ENCODE data around the gene ENAM.
"Not testable (repeated sequence)": the region's sequence is repeated elsewhere in the genome, so short reads cannot be mapped to it uniquely, and the experiment has no call there.

Gene ENAM

DNA sequence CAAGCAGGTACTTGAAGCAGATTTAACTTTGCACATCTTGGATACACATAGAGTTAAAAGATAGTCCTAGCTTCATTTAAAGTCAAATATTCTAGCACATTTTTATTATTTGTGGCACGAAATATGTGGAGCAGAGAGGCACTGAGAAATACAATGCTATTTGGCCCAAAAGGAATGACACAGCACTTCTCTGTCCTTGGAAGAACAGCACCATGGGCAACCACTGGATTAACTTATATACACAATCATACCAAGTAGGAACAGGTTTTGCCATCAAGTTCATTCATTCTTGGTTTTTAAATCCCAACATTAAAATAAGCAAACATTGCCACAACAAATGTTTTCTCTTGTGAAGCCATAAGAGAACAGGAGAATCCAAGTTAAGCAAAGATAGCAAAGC lies 924 bp upstream of the ENAM start:
- DNase-seq, result no peak

DNA sequence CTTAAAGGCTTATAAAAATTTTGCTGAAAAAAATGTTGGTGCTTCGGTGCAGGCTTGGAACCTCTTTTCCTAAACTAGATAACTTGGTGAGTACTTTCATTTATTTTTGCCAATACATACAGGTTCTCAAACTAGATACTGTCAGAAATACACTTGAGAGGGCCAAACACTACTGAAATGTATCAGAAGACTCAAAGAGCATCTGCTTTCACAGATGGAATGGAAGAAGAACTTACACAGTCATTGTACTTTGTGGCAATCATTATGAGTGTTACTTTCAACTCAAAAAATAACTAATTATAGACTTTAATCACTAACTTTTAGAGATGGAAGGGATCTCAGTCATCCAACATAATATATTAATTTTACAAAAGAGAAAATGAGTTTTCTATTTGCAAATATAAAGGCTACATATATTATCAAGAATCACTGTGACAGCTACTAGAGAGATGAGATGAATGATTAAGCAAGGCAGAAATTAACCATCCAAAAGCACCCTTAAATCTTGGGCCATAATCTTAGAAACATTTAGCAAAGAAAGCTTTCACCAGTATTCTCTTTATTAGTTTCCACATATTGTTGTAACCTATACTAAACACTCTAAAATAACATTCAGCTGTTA lies 1.0 kb downstream of the ENAM start:
- DNase-seq, result no peak

DNA sequence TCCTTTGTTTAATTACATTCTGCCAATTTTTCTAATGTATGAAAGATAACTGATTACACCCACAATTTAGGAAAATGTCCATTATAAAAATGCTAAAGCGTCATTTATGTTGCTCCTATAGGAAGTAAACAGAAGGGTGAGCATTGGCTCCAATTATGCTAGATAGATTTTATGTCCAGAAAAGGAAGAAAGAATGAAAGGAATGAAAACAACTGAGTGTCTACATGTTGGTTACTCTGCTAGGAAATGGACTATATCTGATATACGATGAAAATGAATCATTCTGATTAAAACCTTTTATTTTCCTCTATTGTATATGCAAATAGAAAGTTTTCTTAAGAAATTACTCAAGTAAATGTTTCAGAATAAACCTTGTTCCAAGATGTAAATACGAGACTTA lies 1.6 kb downstream of the ENAM start:
- no peak for DNase-seq

DNA sequence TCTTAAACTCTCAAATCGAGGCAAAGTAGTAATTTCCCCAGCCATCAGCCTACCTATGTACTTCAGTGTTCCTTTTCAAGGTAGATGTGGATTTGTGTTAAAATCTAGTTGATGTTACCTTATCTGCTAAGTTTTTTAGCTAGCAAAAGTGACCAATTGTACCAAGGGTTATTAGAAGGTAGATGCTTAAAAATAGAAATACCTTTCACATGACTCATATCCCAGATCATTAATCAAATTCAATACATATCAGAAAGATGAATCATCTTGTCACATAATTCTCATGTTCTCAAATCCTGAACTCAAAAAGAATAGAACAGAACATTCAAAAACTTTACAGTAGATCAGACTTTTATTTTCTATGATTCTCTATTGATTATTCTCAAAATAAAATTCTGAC lies 3.5 kb downstream of the ENAM start:
- DNase-seq, result no peak

DNA sequence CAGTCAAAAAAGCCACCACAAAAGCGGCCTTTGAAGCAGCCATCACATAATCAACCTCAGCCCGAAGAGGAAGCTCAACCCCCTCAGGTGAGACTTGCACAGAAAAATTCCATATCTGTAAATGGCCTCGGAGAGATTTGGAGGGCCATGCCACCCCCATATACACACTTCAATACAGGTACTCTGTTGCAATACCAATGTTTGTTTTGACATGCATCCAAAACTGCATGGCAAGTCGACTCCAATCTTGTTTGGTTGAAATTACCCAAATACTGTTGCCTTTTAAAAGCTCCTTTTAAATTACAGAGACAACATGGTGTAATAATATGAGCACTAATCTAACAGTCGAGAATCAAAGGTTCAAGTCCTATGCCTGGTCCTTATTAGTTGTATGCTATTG lies 5.9 kb downstream of the ENAM start:
- no peak for DNase-seq

DNA sequence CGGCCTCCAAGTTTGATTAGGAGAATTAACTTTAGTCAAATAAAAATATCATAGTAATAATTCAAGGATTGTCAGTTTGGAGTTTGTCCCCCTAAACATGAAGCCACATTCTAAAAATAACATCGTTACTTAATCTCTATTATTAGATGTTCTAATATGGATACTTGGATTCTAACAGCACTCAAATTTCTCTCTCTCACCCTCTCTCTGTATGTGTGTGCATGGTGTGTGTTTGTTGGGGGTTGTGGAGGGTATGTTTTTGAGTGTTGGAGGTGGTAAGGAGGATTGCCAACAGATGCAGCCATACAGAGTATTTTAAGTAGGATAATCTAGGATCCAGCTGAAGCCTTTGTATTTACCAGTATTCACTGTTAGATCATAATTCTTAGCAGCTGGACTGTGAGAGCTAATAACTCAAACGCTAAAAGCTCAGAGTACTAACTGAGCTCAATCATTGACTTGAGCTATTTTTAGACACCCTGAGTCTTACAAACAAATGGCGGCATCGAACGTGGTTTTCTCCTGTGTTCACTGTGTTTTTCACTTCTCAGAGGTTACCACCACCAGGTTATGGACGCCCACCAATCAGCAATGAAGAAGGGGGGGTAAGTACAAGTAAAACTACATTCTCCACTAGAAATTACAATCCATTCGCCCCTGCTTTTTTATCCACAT lies 8.8 kb downstream of the ENAM start:
- DNase-seq, result no peak

DNA sequence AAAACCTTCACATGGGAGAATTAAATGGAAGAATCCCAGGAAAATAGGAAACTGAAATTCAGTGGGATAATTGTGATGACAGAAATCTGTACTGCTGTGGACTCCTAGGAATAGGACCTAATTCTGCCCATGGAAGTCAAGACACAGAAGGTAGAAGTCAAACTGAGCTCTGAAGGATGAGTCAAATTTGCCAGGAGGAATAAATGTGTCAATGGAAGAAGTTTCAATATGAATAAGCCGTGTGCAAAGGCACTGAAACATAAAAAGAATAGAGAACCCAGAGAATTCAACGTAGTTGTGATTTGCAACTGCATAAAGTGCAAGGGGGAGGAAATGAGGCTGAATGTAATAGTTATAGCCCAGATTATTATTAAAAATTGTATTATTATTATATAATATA lies 11.6 kb downstream of the ENAM start:
- DNase-seq, result no peak

DNA sequence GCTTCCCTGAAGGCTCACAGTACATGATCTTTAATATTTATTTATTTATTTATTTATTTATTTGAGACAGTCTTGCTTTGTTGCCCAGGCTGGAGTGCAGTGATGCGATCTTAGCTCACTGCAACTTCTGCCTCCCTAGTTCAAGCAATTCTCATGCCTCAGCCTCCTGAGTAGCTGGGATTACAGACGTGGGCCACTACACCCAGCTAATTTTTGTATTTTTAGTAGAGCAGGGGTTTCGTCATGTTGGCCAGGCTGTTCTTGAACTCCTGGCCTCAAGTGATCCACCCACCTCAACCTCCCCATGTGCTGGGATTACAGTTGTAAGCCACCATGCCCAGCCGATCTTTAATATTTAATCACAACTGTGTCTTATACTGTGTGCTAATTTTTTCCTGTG lies 22.2 kb downstream of the ENAM start:
- DNase-seq, result not testable (repeated sequence)

DNA sequence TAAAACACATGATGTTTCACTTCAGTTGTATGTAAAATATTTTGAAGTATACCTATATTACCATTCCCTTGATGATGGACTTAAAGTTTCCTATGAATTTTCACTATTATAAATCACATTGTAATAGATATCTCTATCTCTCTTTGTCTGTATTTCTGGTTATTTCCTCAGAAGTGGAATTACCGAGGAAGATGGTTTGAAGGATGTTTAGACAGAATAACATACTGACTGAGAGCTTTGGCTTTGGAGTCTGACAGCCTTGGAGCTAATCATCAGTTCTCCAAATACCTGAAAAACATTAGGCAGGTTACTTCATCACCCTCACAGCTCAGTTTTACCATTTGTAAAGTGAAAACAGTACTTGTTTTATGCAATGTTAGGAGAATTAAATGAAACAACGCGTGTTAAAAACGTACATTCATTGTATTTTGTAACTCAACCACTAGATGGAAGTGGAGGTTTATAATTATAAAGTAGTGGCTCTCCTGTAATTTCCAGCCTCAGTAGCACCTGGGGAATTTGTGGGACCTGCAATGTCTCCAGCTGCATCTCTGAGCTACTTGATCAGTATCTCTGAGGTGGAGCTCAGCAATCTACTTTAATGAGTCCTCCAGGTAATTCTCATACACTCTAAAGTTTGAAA lies 23.4 kb downstream of the ENAM start:
- DNase-seq, result peak; percentile 4

DNA sequence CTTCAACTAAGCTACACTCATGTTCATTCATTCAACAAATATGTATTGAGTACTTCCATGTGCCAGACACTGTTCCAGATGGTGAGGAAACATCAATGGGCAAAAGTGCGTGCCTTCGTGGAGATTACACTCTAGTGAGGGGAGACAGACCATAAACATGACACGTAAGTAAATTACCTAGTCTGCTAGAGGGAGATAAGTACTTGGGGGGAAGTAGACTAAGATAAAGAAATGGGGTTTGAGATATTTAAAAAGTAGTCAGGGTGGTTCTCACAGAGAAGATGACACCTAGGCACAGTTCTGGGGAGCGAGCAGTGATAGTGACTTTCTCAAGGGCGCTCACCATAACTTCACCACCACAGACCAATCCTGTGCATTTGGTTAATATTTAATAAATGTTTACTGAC lies 26.1 kb downstream of the ENAM start:
- DNase-seq, result no peak

DNA sequence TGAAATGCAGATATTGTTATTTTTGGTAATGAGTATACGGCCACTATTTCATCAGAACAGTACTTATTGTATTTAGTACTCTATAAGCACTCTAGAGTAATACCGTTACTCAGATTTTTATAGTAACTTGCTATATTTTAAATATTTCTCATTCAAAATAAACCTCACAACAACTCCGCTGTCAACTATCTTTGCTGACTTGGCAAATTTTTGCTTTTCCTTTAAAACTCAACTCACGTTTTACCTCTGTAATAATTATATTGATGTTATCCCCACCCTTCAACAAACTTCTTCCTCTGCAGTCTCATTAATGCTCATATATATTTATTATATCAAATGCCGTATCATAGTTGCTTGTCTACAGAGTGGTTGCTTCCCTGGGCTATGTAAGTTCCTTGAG lies 28.8 kb downstream of the ENAM start:
- no peak for DNase-seq

DNA sequence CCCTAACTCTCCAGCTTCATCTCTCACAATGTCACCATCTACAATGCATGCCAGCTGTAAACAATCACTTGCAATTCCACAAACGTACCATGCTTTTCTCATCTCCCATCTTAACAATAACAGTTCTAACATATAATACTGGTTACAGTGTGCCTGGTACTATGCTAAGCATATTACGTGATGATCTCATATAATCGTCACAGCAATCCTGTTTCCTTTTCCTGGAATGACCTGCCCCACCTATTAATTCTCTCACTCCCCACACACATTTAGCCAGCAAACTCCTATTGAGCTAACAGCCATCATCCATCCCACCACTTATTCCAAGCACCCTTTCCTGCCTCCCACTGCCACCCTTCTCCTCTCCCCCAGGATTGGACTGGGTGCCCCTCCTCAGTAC lies 29.9 kb downstream of the ENAM start:
- DNase-seq, result no peak

DNA sequence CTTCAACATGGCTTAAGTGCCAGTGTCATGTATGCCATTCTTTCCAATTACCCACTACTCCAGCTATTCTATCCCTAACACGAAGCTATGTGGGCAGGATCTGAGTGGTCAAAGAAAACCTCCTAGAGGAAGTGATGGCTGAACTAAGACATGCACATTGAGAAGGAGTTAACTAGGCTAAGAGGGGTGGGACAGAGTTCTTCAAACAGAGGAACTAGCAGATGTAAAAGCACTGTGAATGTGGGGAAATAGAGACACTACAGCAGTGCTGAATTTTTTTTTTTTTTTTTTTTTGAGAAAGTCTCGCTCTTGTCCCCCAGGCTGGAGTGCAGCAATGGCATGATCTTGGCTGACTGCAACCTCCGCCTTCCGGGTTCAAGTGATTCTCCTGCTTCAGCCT lies 31.6 kb downstream of the ENAM start:
- DNase-seq, result peak; percentile 68

DNA sequence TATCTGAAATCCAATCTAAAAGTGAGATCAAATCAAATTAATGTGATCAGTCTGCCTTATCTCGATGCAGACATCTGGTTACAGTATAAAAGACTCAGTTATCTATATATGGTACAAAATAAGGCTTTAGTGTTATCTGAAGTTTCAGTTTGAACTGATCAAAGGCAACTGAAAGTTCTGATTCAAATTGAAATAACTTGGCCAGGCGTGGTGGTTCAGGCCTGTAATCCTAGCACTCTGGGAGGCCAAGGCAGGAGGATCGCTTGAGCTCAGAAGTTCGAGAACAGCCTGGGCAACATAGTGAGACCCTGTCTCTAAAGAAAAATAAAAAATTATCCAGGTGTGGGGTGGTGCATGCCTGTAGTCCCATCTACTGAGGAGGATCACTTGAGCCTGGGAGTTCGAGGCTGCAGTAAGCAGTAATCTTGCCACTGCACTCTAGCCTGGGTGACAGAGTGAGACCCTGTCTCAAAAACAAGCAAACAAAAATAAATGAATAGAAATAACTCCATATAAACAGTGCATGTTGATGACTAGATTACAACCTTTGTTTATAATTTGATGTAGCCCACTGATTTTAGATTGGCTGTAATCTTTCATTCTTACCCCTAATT lies 32.9 kb downstream of the ENAM start:
- DNase-seq, result not testable (repeated sequence)

DNA sequence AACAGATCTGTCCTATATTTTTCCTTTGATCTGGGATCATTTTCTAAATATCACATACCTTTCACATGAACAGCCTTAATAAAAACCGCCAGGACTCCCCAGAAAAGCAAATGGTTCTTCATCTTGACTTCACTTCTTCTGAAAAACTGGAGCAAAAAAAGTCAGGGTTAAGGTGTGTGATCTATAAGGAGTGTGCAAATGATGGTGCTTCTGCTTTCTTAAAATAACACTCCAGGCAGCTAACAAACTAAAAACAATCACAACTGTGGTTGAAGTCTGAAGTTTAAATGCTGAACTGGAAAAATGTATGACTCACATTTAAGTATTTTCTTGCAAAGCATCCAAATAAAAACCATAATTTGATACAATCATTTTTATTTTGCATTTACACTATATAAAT lies 37.8 kb downstream of the ENAM start, which contains the start of gene JCHAIN:
TSS of gene JCHAIN (minus strand) at position 140 of the 400 bp plus-strand sequence. CDS start at position 122, 18 bp downstream.
- DNase-seq, result no peak

DNA sequence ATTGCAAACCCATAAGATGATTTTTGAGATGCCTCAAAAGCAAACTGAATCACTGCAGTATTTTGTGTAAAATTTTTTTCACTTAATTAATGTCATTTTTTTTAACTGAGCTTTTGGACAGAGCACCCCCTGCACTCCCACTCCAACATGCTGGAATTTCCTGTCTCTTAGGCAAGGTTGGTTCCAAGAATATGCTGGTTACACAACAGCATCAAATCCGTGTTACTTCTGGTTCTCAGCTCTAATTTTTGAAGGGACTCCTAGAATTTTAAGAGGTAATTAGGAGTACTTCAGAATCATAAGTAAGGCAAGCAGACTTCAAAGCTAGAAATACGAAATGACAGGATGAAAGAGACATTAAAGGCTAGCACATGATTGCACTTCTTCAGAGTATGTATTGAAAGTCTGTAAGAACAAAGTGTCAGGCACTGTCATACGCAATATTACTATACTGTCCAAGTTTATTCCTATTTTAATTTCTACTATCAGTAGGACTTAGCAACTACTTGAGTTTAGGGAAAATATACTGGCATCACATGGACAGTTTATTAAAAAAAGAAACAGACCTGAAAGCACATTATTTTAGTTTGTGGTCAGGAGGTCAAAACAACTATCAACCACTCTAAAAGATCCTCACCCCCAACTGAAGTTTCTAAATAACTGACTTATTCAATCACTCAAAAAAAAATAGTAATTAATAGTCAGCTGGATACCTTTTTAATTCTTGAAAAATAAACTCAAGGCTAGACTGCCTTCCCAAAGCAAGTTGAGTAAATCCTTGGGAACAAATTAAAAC lies 39.4 kb downstream of the ENAM start:
- DNase-seq, result no peak

DNA sequence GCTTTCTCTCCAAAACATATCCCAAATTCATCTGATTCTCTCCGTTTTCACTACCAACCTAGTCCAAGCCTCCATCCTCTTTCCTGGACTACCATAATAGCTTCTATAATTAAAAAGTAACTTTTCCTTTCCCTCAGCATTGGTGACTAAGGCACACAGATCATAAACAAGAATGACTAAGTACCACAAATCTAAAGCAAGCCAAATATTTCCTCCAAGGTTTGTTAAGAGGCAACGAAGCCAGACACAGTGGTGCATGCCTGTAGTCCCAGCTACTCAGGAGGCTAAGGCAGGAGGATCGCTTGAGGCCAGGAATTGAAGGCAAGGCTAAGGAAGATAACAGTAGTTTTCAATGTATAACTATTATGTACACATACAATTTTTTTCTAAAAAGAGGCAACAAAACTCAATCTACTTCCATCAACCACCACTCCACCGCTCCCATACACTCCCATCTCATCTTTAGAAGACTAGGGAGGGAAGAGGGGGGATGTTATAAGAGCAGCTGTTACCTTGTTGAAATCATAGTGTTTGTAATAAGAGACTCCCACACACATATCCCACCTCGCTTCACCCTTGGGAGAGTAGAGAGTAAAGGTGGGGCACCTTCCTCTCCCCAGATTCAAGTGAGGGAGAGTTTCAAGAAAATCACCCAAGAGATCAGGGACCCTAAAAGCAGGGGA lies 41.9 kb downstream of the ENAM start:
- DNase-seq, result no peak

DNA sequence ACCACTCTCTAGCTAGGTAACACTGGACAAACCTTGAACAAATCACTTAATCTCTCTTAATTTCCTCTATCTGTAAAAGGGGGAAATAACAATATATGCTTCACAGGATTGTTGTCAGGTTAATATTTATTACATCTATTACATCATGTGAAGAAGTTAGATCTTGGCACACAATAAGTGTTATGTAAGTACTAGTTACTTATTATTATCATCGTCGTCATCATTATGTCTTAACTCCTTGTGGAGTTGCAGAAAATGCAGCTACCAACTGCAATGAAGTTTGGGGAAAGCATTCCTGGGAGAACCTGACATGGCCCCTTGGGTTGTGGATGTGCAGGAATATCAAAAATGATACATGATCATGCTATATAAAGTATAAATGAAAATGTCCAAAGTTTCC lies 42.5 kb downstream of the ENAM start:
- no peak for DNase-seq

DNA sequence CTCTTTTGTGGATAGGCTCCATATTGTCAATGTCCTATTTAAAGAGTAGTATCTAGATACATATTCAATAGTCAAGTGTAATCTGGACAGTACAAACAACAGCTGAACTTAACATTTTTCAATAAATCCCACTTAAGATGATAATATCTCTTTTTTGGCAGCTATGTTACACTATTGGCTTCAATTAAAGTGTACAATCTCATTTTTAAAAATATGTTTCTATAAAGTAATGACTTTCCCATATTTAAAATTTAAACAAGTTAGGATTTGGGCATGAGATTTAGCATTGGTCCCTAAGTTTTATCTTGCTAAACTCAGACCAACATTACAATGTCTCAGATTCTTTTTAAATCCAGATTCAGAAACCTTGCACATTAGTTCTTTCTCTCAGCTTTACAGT lies 45.6 kb downstream of the ENAM start:
- no peak for DNase-seq

DNA sequence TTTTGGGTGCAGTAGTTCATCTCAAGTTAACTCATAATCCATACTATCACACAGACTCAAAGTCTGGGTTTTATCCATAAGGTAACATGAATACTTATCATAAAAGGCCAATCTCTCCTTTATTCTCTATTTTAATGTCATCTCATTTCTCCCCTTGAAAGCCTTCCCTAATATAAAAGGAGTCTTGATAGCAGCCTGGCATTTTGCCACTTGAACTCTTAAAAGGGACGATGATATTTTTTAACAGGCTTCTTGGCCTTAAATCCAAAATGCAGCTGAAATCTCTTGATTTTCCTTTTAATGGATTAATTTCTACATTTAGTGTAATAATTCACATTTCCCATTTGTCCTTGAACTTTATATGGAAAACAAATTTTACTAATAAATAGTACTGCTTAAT lies 46.2 kb downstream of the ENAM start:
- DNase-seq, result no peak

DNA sequence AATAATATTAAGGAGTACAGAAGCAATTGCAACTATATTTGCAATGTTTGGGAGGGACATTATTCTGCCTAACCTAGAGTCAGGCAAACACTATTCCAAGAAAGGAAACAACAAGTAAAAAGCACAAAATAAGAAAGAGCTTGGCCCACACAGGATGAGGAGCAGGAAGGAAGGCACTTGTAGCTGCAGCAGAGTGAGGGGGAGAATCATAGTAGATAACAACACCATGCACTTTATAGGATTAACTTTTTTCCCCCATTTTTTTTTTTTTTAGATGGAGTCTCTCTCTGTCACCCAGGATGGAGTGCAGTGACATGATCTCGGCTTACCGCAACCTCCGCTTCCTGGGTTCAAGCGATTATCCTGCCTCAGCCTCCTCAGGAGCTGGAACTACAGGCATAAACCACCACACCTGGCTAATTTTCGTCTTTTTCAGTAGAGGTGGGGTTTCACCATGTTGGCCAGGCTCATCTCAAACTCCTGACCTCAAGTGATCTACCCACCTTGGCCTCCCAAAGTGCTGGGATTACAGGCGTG lies 48.1 kb downstream of the ENAM start:
- no peak for DNase-seq

DNA sequence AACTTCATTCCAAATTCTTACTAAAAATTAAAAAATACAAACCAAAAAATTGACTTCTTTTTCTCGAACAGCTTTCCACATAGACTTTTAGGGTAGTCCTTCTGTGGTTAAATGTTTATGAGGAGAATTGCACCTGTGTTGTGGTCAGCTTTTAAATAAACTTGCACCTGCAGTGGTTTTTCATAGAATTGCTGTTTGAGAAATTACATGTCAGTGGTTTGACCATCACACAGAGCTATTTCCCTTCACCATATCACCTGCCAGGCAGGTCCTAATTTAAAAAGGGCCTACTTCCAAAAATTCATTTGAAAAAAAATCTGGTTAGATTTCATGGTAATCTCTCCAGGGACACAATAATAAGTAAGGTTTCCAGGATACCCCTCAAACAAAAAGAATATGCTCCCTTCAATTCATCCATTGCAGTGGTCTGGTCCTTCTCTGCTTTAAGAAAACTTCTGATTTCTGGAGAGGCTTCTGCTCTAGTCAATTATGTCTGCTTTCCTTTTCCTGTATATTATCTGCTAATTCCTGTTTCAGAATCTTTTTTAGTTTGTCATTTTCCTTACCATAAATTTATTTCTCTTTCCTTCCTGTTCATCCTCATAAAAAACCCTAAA lies 49.9 kb downstream of the ENAM start:
- no peak for DNase-seq

All from MV-4-11 (cell line).